Ishikawa (cell line): ENCODE measurements around the gene MINPP1.

Experiments used
- CEBPB ChIP-seq: IDR thresholded peaks from 2 replicates; pipeline ENCODE4 v1.6.1; 2012
- EGR1 ChIP-seq: IDR thresholded peaks from 2 replicates; pipeline ENCODE4 v1.6.1; 2012
- EP300 ChIP-seq: IDR thresholded peaks from 2 replicates; pipeline ENCODE4 v1.6.1; 2012; ENCODE audit warnings: borderline replicate concordance
- FOXM1 ChIP-seq: IDR thresholded peaks from 2 replicates; pipeline ENCODE4 v1.6.1; 2012; ENCODE audit warnings: low read depth, borderline replicate concordance
- NFIC ChIP-seq: IDR thresholded peaks from 2 replicates; pipeline ENCODE4 v1.6.1; 2012
- RAD21 ChIP-seq: IDR thresholded peaks from 2 replicates; pipeline ENCODE4 v1.6.1; 2012; ENCODE audit warnings: low read depth
- TAF1 ChIP-seq: IDR thresholded peaks from 2 replicates; pipeline ENCODE4 v1.6.1; 2012; ENCODE audit warnings: low read depth, mild to moderate bottlenecking
- TEAD4 ChIP-seq: IDR thresholded peaks from 2 replicates; pipeline ENCODE4 v1.6.1; 2012
- TF ChIP-seq, protein P1 (sequence below): IDR thresholded peaks from 2 replicates; pipeline ENCODE4 v1.6.1; 2012; ENCODE audit warnings: low read depth, mild to moderate bottlenecking

DNA sequence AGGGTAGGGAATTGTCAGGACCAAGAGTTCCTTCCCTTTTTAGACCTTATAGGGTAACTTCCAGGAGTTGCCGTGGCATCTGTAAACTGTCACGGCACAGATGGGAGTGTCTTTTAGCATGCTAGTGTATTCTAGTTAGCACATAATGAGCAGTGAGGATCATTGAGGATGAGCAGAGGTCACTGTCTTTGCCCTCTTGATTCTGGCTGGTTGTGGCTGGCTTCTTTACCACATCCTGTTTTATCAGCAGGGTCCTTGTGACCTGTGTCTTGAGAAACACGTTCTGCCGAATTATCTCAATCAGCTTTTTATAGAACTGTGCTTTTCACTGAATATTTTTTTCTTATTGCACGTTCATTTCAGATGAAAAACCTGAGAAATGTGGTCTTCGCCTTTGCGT is 41.5 kb downstream of the MINPP1 start:
- no peak for TF ChIP-seq TAF1
- no peak for TF ChIP-seq NFIC
- TF ChIP-seq TEAD4 = no peak
- no peak for TF ChIP-seq RAD21
- TF ChIP-seq, protein P1, sequence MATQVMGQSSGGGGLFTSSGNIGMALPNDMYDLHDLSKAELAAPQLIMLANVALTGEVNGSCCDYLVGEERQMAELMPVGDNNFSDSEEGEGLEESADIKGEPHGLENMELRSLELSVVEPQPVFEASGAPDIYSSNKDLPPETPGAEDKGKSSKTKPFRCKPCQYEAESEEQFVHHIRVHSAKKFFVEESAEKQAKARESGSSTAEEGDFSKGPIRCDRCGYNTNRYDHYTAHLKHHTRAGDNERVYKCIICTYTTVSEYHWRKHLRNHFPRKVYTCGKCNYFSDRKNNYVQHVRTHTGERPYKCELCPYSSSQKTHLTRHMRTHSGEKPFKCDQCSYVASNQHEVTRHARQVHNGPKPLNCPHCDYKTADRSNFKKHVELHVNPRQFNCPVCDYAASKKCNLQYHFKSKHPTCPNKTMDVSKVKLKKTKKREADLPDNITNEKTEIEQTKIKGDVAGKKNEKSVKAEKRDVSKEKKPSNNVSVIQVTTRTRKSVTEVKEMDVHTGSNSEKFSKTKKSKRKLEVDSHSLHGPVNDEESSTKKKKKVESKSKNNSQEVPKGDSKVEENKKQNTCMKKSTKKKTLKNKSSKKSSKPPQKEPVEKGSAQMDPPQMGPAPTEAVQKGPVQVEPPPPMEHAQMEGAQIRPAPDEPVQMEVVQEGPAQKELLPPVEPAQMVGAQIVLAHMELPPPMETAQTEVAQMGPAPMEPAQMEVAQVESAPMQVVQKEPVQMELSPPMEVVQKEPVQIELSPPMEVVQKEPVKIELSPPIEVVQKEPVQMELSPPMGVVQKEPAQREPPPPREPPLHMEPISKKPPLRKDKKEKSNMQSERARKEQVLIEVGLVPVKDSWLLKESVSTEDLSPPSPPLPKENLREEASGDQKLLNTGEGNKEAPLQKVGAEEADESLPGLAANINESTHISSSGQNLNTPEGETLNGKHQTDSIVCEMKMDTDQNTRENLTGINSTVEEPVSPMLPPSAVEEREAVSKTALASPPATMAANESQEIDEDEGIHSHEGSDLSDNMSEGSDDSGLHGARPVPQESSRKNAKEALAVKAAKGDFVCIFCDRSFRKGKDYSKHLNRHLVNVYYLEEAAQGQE = no peak
- TF ChIP-seq EP300 = no peak
- no peak for TF ChIP-seq EGR1
- no peak for TF ChIP-seq CEBPB
- TF ChIP-seq FOXM1 = no peak
